ENCODE measurements around the gene HIVEP1. TPM values are rescaled to one million over a fixed set of nuclear protein-coding genes. Genes with fewer than 3 reads are reported as not detected.

The HIVEP1 gene
- total RNA-seq, 4 donors from 2014 or later: 17.5 to 29.0 (median 24.1) TPM

- no peak for TF ChIP-seq CTCF (IDR thresholded peaks at IDR 0.05; ENCODE audit: low read depth)
These were observed 196.1 kb downstream of the HIVEP1 start for GRCh38 chr6:12208190-12208589.

- TF ChIP-seq CTCF (IDR thresholded peaks at IDR 0.05; ENCODE audit: low read depth): no peak
These were observed 196.6 kb downstream of the HIVEP1 start for GRCh38 chr6:12208673-12209072.

Other genes starting within 250 kb of the HIVEP1 start
- under 1 TPM; 0.38 to 0.68 (median 0.55) TPM for gene ADTRP, start 233.5 kb upstream of the HIVEP1 start, total RNA-seq